GM23248 (cell line): ENCODE measurements around the gene MYCN. TPM values are rescaled to one million over a fixed set of nuclear protein-coding genes. Genes with fewer than 3 reads are reported as not detected.

Experiments
- DNase-seq: peaks from one replicate; pipeline ENCODE4 v3.0.0-alpha.2; 2015
- H2AFZ ChIP-seq: fragments of 200-600 bp; sonication (generic); 2 replicates; pipeline ENCODE4 v1.6.1; 2016; ENCODE audit warnings: antibody characterized with exemption
- H3F3A ChIP-seq: fragments of 200-600 bp; sonication (generic); 2 replicates; pipeline ENCODE4 v1.6.1; 2016; ENCODE audit warnings: mild to moderate bottlenecking, antibody characterized with exemption, mixed run types; ENCODE audit not compliant: insufficient read depth
- H3K27ac ChIP-seq: fragments of 200-600 bp; sonication (generic); 2 replicates; pipeline ENCODE4 v1.5.1; 2016; ENCODE audit warnings: mild to moderate bottlenecking
- H3K27me3 ChIP-seq: fragments of 200-600 bp; sonication (generic); replicated peaks from 2 replicates; pipeline ENCODE4 v1.6.1; 2016; ENCODE audit warnings: mild to moderate bottlenecking; ENCODE audit not compliant: insufficient read depth
- H3K36me3 ChIP-seq: fragments of 200-600 bp; sonication (generic); 2 replicates; pipeline ENCODE4 v1.6.1; 2016; ENCODE audit warnings: low read depth, mild to moderate bottlenecking
- H3K4me1 ChIP-seq: fragments of 200-600 bp; sonication (generic); 2 replicates; pipeline ENCODE4 v1.6.1; 2016; ENCODE audit warnings: mild to moderate bottlenecking; ENCODE audit not compliant: insufficient read depth
- H3K4me2 ChIP-seq: fragments of 200-600 bp; sonication (generic); one replicate; pipeline ENCODE4 v1.6.1; 2016; ENCODE audit warnings: mild to moderate bottlenecking; ENCODE audit not compliant: unreplicated experiment
- H3K4me3 ChIP-seq: fragments of 200-600 bp; sonication (generic); 2 replicates; pipeline ENCODE4 v1.5.1; 2016; ENCODE audit warnings: mild to moderate bottlenecking
- H3K79me2 ChIP-seq: fragments of 200-600 bp; sonication (generic); 2 replicates; pipeline ENCODE4 v1.6.1; 2016; ENCODE audit warnings: mild to moderate bottlenecking; ENCODE audit not compliant: insufficient read depth
- H3K9ac ChIP-seq: fragments of 200-600 bp; sonication (generic); 2 replicates; pipeline ENCODE4 v1.6.1; 2016; ENCODE audit warnings: mild to moderate bottlenecking
- H3K9me2 ChIP-seq: fragments of 200-600 bp; sonication (generic); 2 replicates; pipeline ENCODE4 v1.6.1; 2016; ENCODE audit warnings: mixed run types, mild to moderate bottlenecking, moderate library complexity; ENCODE audit not compliant: insufficient read depth
- H3K9me3 ChIP-seq: fragments of 200-600 bp; sonication (generic); one replicate; pipeline ENCODE4 v1.6.1; 2017; ENCODE audit warnings: low read depth
- H4K20me1 ChIP-seq: fragments of 200-600 bp; sonication (generic); 2 replicates; pipeline ENCODE4 v1.6.0; 2016; ENCODE audit not compliant: insufficient read depth
- EZH2 ChIP-seq: fragments of 200-600 bp; sonication (generic); IDR thresholded peaks from 2 replicates; pipeline ENCODE4 v1.6.1; 2018; ENCODE audit warnings: antibody characterized with exemption, mild to moderate bottlenecking; ENCODE audit not compliant: insufficient read depth, poor library complexity, severe bottlenecking
- EZH2phosphoT487 ChIP-seq: fragments of 200-600 bp; sonication (generic); IDR thresholded peaks from 2 replicates; pipeline ENCODE4 v1.6.1; 2018; ENCODE audit warnings: antibody characterized with exemption, moderate library complexity, mild to moderate bottlenecking, low read depth; ENCODE audit not compliant: insufficient read depth
- WGBS, 2 experiments: methylation state at CpG; one replicate each; pipeline ENCODE4 v1.1.6; 2015 to 2017; ENCODE audit warnings: low lambda C conversion rate in 2 of 2, low coverage in 1 of 2; ENCODE audit errors: missing lambda C conversion rate in 2 of 2; 5-methylcytosine and 5-hydroxymethylcytosine counted together
- in situ Hi-C: fragments of 300-500 bp; cut with MboI; formaldehyde crosslinking; loops from 2 replicates; pipeline ENCODE4 v1.15.0; 2020
- polyA plus RNA-seq: library from polyadenylated mRNA; unstranded; fragments of >200 nt; fragmentation: Nextera tagmentation; extraction: Ambion mirVana; gene quantifications from 2 replicates; pipeline ENCODE4 v1.2.1, GENCODE V29; 2016
- total RNA-seq: library from RNA; depleted of rRNA; stranded (reverse); fragments of >200 nt; shearing (Covaris generic); gene quantifications from 2 replicates; pipeline ENCODE4 v1.2.3, GENCODE V29; 2014

MYCN gene
- total and polyA plus RNA-seq, 2 experiments from 2014 or later, result not detected

- Histone ChIP-seq H3K36me3 (no peaks in the 10 kb centered on the region), H3K9me3 (no peaks in the 10 kb centered on the region), H3K4me2 (no peak overlapping the region), H3K27me3 (no peaks in the 10 kb centered on the region), H3F3A (no peaks in the 10 kb centered on the region), H3K9me2 (no peaks in the 10 kb centered on the region), H2AFZ (no peak overlapping the region), H3K79me2 (no peaks in the 10 kb centered on the region), H4K20me1 (no peaks in the 10 kb centered on the region), H3K27ac (no peak overlapping the region), H3K4me1 (no peaks in the 10 kb centered on the region), H3K9ac (no peak overlapping the region), H3K4me3 (no peak overlapping the region)
- TF ChIP-seq EZH2 (no peak), EZH2phosphoT487 (no peak)
- DNase-seq, result no peak
- in situ Hi-C loops, result no loop called here
- 18 to 22% methylated on average over 7 of the region's 7 CpGs for WGBS, 2 experiments
Measured at GRCh38 chr2:15976354-15976753, 36.0 kb downstream of the MYCN start.

GRCh38 chr2:15979051-15979758 lies 38.9 kb downstream of the MYCN start:
- Histone ChIP-seq H3K27ac (no peak overlapping the region), H3K9me3 (no peaks in the 10 kb centered on the region), H3F3A (no peaks in the 10 kb centered on the region), H3K4me3 (no peak overlapping the region), H3K4me1 (no peaks in the 10 kb centered on the region), H3K4me2 (no peak overlapping the region), H3K36me3 (no peaks in the 10 kb centered on the region), H2AFZ (no peak overlapping the region), H3K27me3 (no peaks in the 10 kb centered on the region), H3K9ac (no peak overlapping the region), H4K20me1 (no peaks in the 10 kb centered on the region), H3K79me2 (no peaks in the 10 kb centered on the region), H3K9me2 (no peaks in the 10 kb centered on the region)
- DNase-seq, result no peak
- in situ Hi-C loops, result no loop called here
- 13 to 15% methylated on average over 9 of the region's 9 CpGs for WGBS, 2 experiments
- no peak for TF ChIP-seq EZH2phosphoT487
- no peak for TF ChIP-seq EZH2

GRCh38 chr2:15979759-15980604 lies 39.6 kb downstream of the MYCN start:
- DNase-seq, result no peak
- no peak overlapping the region for H3K4me2 ChIP-seq
- H3K27me3 ChIP-seq, result no peaks in the 10 kb centered on the region
- no peaks in the 10 kb centered on the region for H3K4me1 ChIP-seq
- H2AFZ ChIP-seq, result no peak overlapping the region
- no peaks in the 10 kb centered on the region for H4K20me1 ChIP-seq
- 30 to 41% methylated on average over 9 of the region's 9 CpGs for WGBS, 2 experiments
- H3K9me3 ChIP-seq, result no peaks in the 10 kb centered on the region
- no peaks in the 10 kb centered on the region for H3K36me3 ChIP-seq
- no peaks in the 10 kb centered on the region for H3K9me2 ChIP-seq
- H3K9ac ChIP-seq, result no peak overlapping the region
- no peak for TF ChIP-seq EZH2
- no peak for TF ChIP-seq EZH2phosphoT487
- H3K79me2 ChIP-seq, result no peaks in the 10 kb centered on the region
- no peak overlapping the region for H3K27ac ChIP-seq
- H3F3A ChIP-seq, result no peaks in the 10 kb centered on the region
- H3K4me3 ChIP-seq, result no peak overlapping the region
- in situ Hi-C loops, result no loop called here

- Histone ChIP-seq H3K9me3 (no peaks in the 10 kb centered on the region), H3F3A (no peaks in the 10 kb centered on the region), H3K4me2 (no peak overlapping the region), H2AFZ (no peak overlapping the region), H3K27ac (no peak overlapping the region), H3K27me3 (no peaks in the 10 kb centered on the region), H4K20me1 (no peaks in the 10 kb centered on the region), H3K4me1 (no peaks in the 10 kb centered on the region), H3K4me3 (no peak overlapping the region), H3K9me2 (no peaks in the 10 kb centered on the region), H3K36me3 (no peaks in the 10 kb centered on the region), H3K9ac (no peak overlapping the region), H3K79me2 (no peaks in the 10 kb centered on the region)
- TF ChIP-seq EZH2phosphoT487 (no peak), EZH2 (no peak)
- DNase-seq, result no peak
- WGBS, 2 experiments, result 55 to 58% methylated on average over 14 of the region's 14 CpGs
- in situ Hi-C loops, result no loop called here
Measured at GRCh38 chr2:15980605-15981098, 40.3 kb downstream of the MYCN start.
